Astrocyte (in vitro differentiated cells and primary cell): ENCODE measurements around the gene DUSP2.

Source experiments
- CTCF ChIP-seq: IDR thresholded peaks from 2 replicates; pipeline ENCODE4 v1.5.1; 2011; ENCODE audit warnings: low read depth, mild to moderate bottlenecking, inconsistent platforms, low read length, moderate library complexity; ENCODE audit not compliant: insufficient read depth
- EZH2 ChIP-seq: IDR thresholded peaks from 2 replicates; pipeline ENCODE4 v1.6.1; 2012; ENCODE audit warnings: mild to moderate bottlenecking, low read length, inconsistent platforms; ENCODE audit not compliant: insufficient read depth

- no peak for TF ChIP-seq CTCF
- TF ChIP-seq EZH2 = no peak
Observed at GRCh38 chr2:96112501-96113366, 32.5 kb downstream of the DUSP2 start.
